Vagina (tissue), 2 donors: ENCODE measurements around the gene FZD8. TPM values are rescaled to one million over a fixed set of nuclear protein-coding genes. Genes with fewer than 3 reads are reported as not detected.

Source experiments
- DNase-seq, 2 donors: peaks; one replicate each; pipeline ENCODE4 v3.0.0-alpha.2; 2017; ENCODE audit errors: extremely low spot score in 2 of 2
- H3K27ac ChIP-seq: fragments of 200-600 bp; sonication (generic); one replicate; pipeline ENCODE4 v1.5.1; 2019
- H3K27me3 ChIP-seq: fragments of 200-600 bp; sonication (generic); one replicate; pipeline ENCODE4 v1.5.1; 2019
- H3K36me3 ChIP-seq, 2 donors: fragments of 200-600 bp; sonication (generic); one replicate each; pipeline ENCODE4 v1.5.1; 2017 to 2019
- H3K4me1 ChIP-seq: fragments of 200-600 bp; sonication (generic); one replicate; pipeline ENCODE4 v1.5.1; 2019
- H3K4me3 ChIP-seq, 2 donors: fragments of 200-600 bp; sonication (generic); 1 replicate in 1 of 2; 2 replicates in 1 of 2; pipeline ENCODE4 v1.5.1; 2016 to 2019
- H3K9me3 ChIP-seq: fragments of 200-600 bp; sonication (generic); one replicate; pipeline ENCODE4 v1.5.1; 2019
- POLR2A ChIP-seq, 2 donors: fragments of 450-650 bp; IDR thresholded peaks; one replicate each; pipeline ENCODE4 v1.6.1; 2017; ENCODE audit warnings: antibody characterized with exemption in 2 of 2, mild to moderate bottlenecking in 2 of 2, moderate library complexity in 2 of 2
- POLR2AphosphoS5 ChIP-seq, 2 donors: sonication (generic); formaldehyde crosslinking; IDR thresholded peaks; one replicate each; pipeline ENCODE4 v1.9.0; 2017; ENCODE audit warnings: antibody characterized with exemption in 2 of 2, mild to moderate bottlenecking in 2 of 2, low read depth in 1 of 2; ENCODE audit not compliant: insufficient read depth in 1 of 2
- intact Hi-C: fragments of 100-400 bp; cut with DNase I; formaldehyde crosslinking; loops from one replicate; pipeline ENCODE4 v1.15.1; 2023
- total RNA-seq: library from RNA; depleted of rRNA; stranded (reverse); fragments of >200 nt; gene quantifications from one replicate; pipeline ENCODE4 v1.2.3, GENCODE V29; 2016
- TF ChIP-seq, protein P1 (sequence below), 3 experiments: fragments of 450-650 bp in 2 of 3; fragments of 200-600 bp in 1 of 3; sonication (generic) in 1 of 3; IDR thresholded peaks; one replicate each; pipeline ENCODE4 v1.5.1; 2017 to 2019; ENCODE audit warnings: antibody characterized with exemption in 3 of 3, mild to moderate bottlenecking in 2 of 3, moderate library complexity in 2 of 3

The FZD8 gene
- total RNA-seq, 1 donor from 2014 or later: 7.6 TPM

DNA sequence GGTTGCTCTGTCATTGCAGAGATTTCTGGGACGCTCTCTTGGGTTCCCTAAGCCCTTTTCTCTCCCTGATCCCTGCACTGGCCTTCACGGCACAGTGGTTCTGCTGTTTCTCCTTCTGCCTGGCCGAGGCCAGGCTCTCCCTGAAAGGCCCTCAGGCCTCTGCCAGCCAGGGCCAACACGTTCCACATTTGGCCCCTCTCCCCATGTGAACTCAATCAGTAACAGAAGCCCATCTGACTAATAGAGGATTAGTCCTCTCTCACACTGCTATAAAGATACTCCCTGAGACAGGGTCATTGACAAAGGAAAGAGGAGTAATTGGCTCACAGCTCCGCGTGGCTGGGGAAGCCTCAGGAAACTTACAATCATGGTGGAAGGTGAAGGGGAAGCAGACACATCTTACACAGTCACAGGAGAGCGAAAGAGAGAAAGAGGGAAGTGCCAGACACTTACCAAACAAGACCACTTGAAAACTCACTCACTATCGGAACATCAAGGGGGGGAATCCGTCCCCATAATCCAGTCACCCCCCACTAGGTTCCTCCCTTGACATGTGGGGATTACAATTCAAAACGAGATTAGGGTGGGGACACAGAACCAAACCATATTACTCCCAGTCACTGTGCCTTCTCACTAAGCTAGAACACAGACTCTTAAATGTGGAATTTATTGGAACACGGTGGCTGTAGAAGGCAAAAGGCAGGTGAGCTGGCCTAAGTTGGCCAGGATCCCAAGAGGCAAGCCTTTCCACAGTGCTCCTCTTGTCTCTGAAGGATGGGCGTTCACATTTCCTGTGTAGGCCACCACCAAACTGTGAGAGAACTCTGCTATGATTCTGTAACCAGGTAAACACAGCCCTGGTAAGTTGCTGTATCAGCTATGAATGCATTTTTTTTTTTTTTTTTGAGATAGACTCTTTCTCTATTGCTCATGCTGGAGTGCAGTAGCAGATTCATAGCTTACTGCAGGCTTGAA, 8.8 kb downstream of the FZD8 start:
- no peak overlapping the region for H3K4me3 ChIP-seq
- no peak overlapping the region for H3K27ac ChIP-seq
- H3K36me3 ChIP-seq: no peaks in the 10 kb centered on the region
- H3K4me1 ChIP-seq: no peaks in the 10 kb centered on the region
- TF ChIP-seq, protein P1, sequence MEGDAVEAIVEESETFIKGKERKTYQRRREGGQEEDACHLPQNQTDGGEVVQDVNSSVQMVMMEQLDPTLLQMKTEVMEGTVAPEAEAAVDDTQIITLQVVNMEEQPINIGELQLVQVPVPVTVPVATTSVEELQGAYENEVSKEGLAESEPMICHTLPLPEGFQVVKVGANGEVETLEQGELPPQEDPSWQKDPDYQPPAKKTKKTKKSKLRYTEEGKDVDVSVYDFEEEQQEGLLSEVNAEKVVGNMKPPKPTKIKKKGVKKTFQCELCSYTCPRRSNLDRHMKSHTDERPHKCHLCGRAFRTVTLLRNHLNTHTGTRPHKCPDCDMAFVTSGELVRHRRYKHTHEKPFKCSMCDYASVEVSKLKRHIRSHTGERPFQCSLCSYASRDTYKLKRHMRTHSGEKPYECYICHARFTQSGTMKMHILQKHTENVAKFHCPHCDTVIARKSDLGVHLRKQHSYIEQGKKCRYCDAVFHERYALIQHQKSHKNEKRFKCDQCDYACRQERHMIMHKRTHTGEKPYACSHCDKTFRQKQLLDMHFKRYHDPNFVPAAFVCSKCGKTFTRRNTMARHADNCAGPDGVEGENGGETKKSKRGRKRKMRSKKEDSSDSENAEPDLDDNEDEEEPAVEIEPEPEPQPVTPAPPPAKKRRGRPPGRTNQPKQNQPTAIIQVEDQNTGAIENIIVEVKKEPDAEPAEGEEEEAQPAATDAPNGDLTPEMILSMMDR (IDR thresholded peaks at IDR 0.05): no peak
- TF ChIP-seq POLR2A (IDR thresholded peaks at IDR 0.05) (no peak), POLR2AphosphoS5 (IDR thresholded peaks at IDR 0.05; ENCODE audit: insufficient read depth in 1 of 2, low read depth in 1 of 2) (no peak)
- intact Hi-C loops: no loop called here
- no peaks in the 10 kb centered on the region for H3K9me3 ChIP-seq
- H3K27me3 ChIP-seq: no peaks in the 10 kb centered on the region
- no peak for DNase-seq

DNA sequence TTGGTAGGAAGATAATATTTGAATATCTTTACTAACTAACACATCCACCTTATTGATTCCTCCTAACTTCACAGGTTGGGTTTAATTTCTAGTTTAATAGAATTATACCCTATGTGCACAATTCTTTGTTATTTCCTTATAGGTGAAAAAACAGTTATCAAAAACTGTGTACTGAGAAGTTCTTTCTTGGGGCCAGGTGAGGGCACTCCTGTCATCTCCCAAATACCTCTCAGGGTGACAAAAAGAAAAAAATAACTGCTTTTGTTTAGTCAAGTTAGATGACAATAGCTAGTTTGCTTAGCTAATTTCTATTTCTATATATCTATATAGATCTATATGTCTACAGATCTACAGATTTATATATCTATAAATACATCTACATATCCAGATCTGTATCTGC, 10.1 kb downstream of the FZD8 start:
- Histone ChIP-seq H3K4me1 (no peaks in the 10 kb centered on the region), H3K36me3 (no peaks in the 10 kb centered on the region), H3K9me3 (no peaks in the 10 kb centered on the region), H3K27ac (no peak overlapping the region), H3K27me3 (no peaks in the 10 kb centered on the region), H3K4me3 (no peak overlapping the region)
- intact Hi-C loops: no loop called here
- TF ChIP-seq POLR2A (IDR thresholded peaks at IDR 0.05) (no peak), POLR2AphosphoS5 (IDR thresholded peaks at IDR 0.05; ENCODE audit: insufficient read depth in 1 of 2, low read depth in 1 of 2) (no peak)
- TF ChIP-seq, protein P1 (IDR thresholded peaks at IDR 0.05): no peak
- no peak for DNase-seq

GRCh38 chr10:35631404-35631803, 10.7 kb downstream of the FZD8 start:
- no peaks in the 10 kb centered on the region for H3K27me3 ChIP-seq
- no peaks in the 10 kb centered on the region for H3K9me3 ChIP-seq
- TF ChIP-seq POLR2AphosphoS5 (IDR thresholded peaks at IDR 0.05; ENCODE audit: insufficient read depth in 1 of 2, low read depth in 1 of 2) (no peak), POLR2A (IDR thresholded peaks at IDR 0.05) (no peak)
- TF ChIP-seq, protein P1 (IDR thresholded peaks at IDR 0.05): no peak
- no peak overlapping the region for H3K4me3 ChIP-seq
- intact Hi-C loops: no loop called here
- H3K36me3 ChIP-seq: no peaks in the 10 kb centered on the region
- H3K4me1 ChIP-seq: no peaks in the 10 kb centered on the region
- H3K27ac ChIP-seq: no peak overlapping the region
- DNase-seq: no peak

DNA sequence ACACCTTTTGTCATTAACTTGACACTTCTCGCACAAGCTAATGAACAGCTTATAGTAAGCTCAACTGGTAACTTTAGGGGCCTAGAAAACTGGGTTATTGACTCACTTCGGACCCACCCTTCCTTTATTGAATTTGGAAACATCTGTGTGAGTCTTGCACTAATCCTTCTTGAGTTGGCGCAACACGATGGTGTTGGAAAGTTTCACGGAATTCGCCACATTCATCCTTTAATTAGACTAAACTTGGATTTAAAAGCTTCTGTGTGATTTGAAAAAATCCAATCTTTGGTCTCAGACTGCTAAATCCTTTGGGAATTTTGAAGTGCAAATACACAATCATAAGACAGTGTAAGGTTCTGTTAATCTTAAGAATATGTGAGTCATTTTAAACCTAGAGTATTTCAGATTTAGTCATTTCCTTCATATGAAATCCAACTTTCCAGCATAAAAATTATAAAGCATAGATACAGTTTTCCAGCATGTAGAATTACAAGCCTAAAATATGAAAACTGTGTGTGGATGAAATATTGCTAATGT, 15.1 kb downstream of the FZD8 start:
- intact Hi-C loops: no loop called here
- TF ChIP-seq, protein P1 (IDR thresholded peaks at IDR 0.05): no peak
- TF ChIP-seq POLR2A (IDR thresholded peaks at IDR 0.05) (no peak), POLR2AphosphoS5 (IDR thresholded peaks at IDR 0.05; ENCODE audit: insufficient read depth in 1 of 2, low read depth in 1 of 2) (no peak)
- DNase-seq: no peak

DNA sequence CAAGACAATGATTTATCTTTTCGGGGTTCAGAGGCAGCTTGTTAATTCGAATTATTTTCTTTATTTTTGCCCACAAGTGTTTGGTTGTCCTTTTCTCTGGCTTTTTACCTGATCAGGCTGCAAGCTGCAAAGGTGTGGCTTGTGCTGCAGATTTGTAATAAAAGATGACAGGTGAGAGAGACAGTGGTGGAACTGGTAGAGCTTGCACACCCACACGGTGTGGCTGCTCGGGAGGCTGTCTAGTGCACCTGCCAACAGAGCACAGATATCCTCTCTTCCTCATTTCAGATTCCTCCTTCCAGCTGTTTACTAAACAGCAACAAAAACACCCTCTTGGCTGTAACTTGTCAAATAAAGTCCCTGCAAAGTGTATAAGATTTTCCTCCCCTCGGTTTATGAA, 27.8 kb downstream of the FZD8 start:
- intact Hi-C loops: no loop called here
- Histone ChIP-seq H3K4me3 (no peak overlapping the region), H3K9me3 (no peaks in the 10 kb centered on the region), H3K27me3 (no peaks in the 10 kb centered on the region), H3K4me1 (no peaks in the 10 kb centered on the region), H3K36me3 (no peaks in the 10 kb centered on the region), H3K27ac (no peak overlapping the region)
- TF ChIP-seq POLR2A (IDR thresholded peaks at IDR 0.05) (no peak), POLR2AphosphoS5 (IDR thresholded peaks at IDR 0.05; ENCODE audit: insufficient read depth in 1 of 2, low read depth in 1 of 2) (no peak)
- TF ChIP-seq, protein P1 (IDR thresholded peaks at IDR 0.05): no peak
- DNase-seq: no peak

More for the DNA sequence above, 15.1 kb downstream of the FZD8 start:
- Histone ChIP-seq H3K27me3 (no peaks in the 10 kb centered on the region), H3K27ac (no peak overlapping the region), H3K36me3 (no peaks in the 10 kb centered on the region), H3K9me3 (no peaks in the 10 kb centered on the region), H3K4me3 (no peak overlapping the region), H3K4me1 (no peaks in the 10 kb centered on the region)
